ENCODE results near the gene FAM210B. TPM values are rescaled to one million over a fixed set of nuclear protein-coding genes. Genes with fewer than 3 reads are reported as not detected.

The FAM210B gene
- total and polyA plus RNA-seq, 2 of the 13 experiments (the other 11 are each of a cell fraction or from before 2014, with no cell fraction given): 75.9 to 107 TPM

- TF ChIP-seq ZNF264 (CRISPR knock-in tag; IDR thresholded peaks at IDR 0.05) (peak; percentile 97), XRCC5 (optimal IDR thresholded peaks at IDR 0.05; ENCODE audit: low read length) (peak; percentile 100), ZBTB21 (CRISPR knock-in tag; IDR thresholded peaks at IDR 0.05) (peak; percentile 100), BCLAF1 (IDR thresholded peaks at IDR 0.05) (no peak), ADNP (CRISPR knock-in tag; IDR thresholded peaks at IDR 0.05) (peak; percentile 66; the same call in 1 of the 2 replicates), ZNF30 (CRISPR knock-in tag; IDR thresholded peaks at IDR 0.05) (peak; percentile 48; the same call in 1 of the 2 replicates), KLF11 (CRISPR knock-in tag; IDR thresholded peaks at IDR 0.05) (peak; percentile 99), ELK4 (CRISPR knock-in tag; IDR thresholded peaks at IDR 0.05; ENCODE audit: borderline replicate concordance) (no peak), ZNF83 (CRISPR knock-in tag; IDR thresholded peaks at IDR 0.05; ENCODE audit: borderline replicate concordance) (no peak), CBFB (CRISPR knock-in tag; IDR thresholded peaks at IDR 0.05) (peak; percentile 97), SMAD9 (CRISPR knock-in tag; IDR thresholded peaks at IDR 0.05) (peak; percentile 40; the same call in 1 of the 2 replicates), MIER2 (CRISPR knock-in tag; IDR thresholded peaks at IDR 0.05) (peak; percentile 90), EHMT2 (IDR thresholded peaks at IDR 0.05; ENCODE audit: borderline replicate concordance, low read depth, low read length) (no peak; the same call in 1 of the 2 replicates), EP300 (IDR thresholded peaks at IDR 0.05; ENCODE audit: low read depth in 2 of 2, low read length in 2 of 2) (peak; percentile 78 to 91; a peak in 3 of 4 replicates), EP300 (CRISPR knock-in tag; IDR thresholded peaks at IDR 0.05; ENCODE audit: borderline replicate concordance) (peak; percentile 91; the same call in 1 of the 2 replicates), ERF (CRISPR knock-in tag; IDR thresholded peaks at IDR 0.05) (peak; percentile 98), MED1 (CRISPR knock-in tag; IDR thresholded peaks at IDR 0.05) (peak; percentile 96), ZNF138 (CRISPR knock-in tag; IDR thresholded peaks at IDR 0.05; ENCODE audit: low read depth) (peak; percentile 93; the same call in 1 of the 2 replicates)
- TF ChIP-seq, protein P1, sequence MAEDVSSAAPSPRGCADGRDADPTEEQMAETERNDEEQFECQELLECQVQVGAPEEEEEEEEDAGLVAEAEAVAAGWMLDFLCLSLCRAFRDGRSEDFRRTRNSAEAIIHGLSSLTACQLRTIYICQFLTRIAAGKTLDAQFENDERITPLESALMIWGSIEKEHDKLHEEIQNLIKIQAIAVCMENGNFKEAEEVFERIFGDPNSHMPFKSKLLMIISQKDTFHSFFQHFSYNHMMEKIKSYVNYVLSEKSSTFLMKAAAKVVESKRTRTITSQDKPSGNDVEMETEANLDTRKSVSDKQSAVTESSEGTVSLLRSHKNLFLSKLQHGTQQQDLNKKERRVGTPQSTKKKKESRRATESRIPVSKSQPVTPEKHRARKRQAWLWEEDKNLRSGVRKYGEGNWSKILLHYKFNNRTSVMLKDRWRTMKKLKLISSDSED (CRISPR knock-in tag; IDR thresholded peaks at IDR 0.05): no peak
- TF ChIP-seq, protein P2, sequence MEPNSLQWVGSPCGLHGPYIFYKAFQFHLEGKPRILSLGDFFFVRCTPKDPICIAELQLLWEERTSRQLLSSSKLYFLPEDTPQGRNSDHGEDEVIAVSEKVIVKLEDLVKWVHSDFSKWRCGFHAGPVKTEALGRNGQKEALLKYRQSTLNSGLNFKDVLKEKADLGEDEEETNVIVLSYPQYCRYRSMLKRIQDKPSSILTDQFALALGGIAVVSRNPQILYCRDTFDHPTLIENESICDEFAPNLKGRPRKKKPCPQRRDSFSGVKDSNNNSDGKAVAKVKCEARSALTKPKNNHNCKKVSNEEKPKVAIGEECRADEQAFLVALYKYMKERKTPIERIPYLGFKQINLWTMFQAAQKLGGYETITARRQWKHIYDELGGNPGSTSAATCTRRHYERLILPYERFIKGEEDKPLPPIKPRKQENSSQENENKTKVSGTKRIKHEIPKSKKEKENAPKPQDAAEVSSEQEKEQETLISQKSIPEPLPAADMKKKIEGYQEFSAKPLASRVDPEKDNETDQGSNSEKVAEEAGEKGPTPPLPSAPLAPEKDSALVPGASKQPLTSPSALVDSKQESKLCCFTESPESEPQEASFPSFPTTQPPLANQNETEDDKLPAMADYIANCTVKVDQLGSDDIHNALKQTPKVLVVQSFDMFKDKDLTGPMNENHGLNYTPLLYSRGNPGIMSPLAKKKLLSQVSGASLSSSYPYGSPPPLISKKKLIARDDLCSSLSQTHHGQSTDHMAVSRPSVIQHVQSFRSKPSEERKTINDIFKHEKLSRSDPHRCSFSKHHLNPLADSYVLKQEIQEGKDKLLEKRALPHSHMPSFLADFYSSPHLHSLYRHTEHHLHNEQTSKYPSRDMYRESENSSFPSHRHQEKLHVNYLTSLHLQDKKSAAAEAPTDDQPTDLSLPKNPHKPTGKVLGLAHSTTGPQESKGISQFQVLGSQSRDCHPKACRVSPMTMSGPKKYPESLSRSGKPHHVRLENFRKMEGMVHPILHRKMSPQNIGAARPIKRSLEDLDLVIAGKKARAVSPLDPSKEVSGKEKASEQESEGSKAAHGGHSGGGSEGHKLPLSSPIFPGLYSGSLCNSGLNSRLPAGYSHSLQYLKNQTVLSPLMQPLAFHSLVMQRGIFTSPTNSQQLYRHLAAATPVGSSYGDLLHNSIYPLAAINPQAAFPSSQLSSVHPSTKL (CRISPR knock-in tag; IDR thresholded peaks at IDR 0.05): peak; percentile 95
Observed at GRCh38 chr20:56392132-56392880, 33.5 kb downstream of the FAM210B start, which contains the start of the genes AURKA and CSTF1 (continued).
